ENCODE data around the gene SHISA6. TPM values are rescaled to one million over a fixed set of nuclear protein-coding genes. Genes with fewer than 3 reads are reported as not detected.
"Not testable (repeated sequence)": the region's sequence is repeated elsewhere in the genome, so short reads cannot be mapped to it uniquely, and the experiment has no call there.

Gene SHISA6
- total RNA-seq, 4 donors from 2014 or later, result under 0.01 to 0.88 (median 0.26) TPM

GRCh38 chr17:11309033-11309432, 68.0 kb downstream of the SHISA6 start:
- H3K27ac ChIP-seq, result no peak overlapping the region
- H3K4me3 ChIP-seq (replicated peaks in 1 of 3), result no peak overlapping the region
- 93 to 94% methylated on average over 3 of the region's 3 CpGs for WGBS, 2 donors
- no peak for DNase-seq
- no peaks in the 10 kb centered on the region for H3K27me3 ChIP-seq
- no peaks in the 10 kb centered on the region for H3K36me3 ChIP-seq
- H3K4me1 ChIP-seq, result peaks cover 3 to 6% of the 10 kb centered on the region in 2 donors
- TF ChIP-seq POLR2A (IDR thresholded peaks at IDR 0.05) (no peak), CTCF (IDR thresholded peaks at IDR 0.05) (no peak)
- intact Hi-C loops (cut with DNase I), result no loop called here
- no peaks in the 10 kb centered on the region for H3K9me3 ChIP-seq

- Histone ChIP-seq H3K9me3 (no peaks in the 10 kb centered on the region), H3K4me1 (peaks cover under 1 to 2% of the 10 kb centered on the region in 2 donors), H3K4me3 (replicated peaks in 1 of 3) (no peak overlapping the region), H3K36me3 (no peaks in the 10 kb centered on the region), H3K27ac (no peak overlapping the region), H3K27me3 (no peaks in the 10 kb centered on the region)
- DNase-seq, result no peak
- TF ChIP-seq POLR2A (IDR thresholded peaks at IDR 0.05) (no peak), CTCF (IDR thresholded peaks at IDR 0.05) (no peak)
- intact Hi-C loops (cut with DNase I), result no loop called here
These were observed 68.8 kb downstream of the SHISA6 start for GRCh38 chr17:11309850-11310249.

GRCh38 chr17:11316451-11316850, 75.4 kb downstream of the SHISA6 start:
- H3K4me1 ChIP-seq; H3K27ac ChIP-seq; H3K27me3 ChIP-seq; H3K4me3 ChIP-seq (replicated peaks in 1 of 3); H3K9me3 ChIP-seq; H3K36me3 ChIP-seq; DNase-seq: not testable (repeated sequence)
- 77 to 84% methylated on average over 11 of the region's 11 CpGs for WGBS, 2 donors
- intact Hi-C loops (cut with DNase I), result loop anchor here (5.0 kb wide), 1 partner anchor 609 kb away; no protein-coding TSS in a partner anchor

- WGBS, 2 donors, result 96 to 97% methylated on average over 5 of the region's 5 CpGs
- no peak overlapping the region for H3K4me3 ChIP-seq (replicated peaks in 1 of 3)
- TF ChIP-seq POLR2A (IDR thresholded peaks at IDR 0.05) (no peak), CTCF (IDR thresholded peaks at IDR 0.05) (no peak)
- H3K27me3 ChIP-seq, result no peaks in the 10 kb centered on the region
- H3K27ac ChIP-seq, result no peak overlapping the region
- no peaks in the 10 kb centered on the region for H3K9me3 ChIP-seq
- H3K36me3 ChIP-seq, result no peaks in the 10 kb centered on the region
- no peaks in the 10 kb centered on the region for H3K4me1 ChIP-seq
- intact Hi-C loops (cut with DNase I), result loop anchor here (5.0 kb wide), 1 partner anchor 611 kb away; no protein-coding TSS in a partner anchor
- DNase-seq, result no peak
These were observed 77.2 kb downstream of the SHISA6 start for GRCh38 chr17:11318207-11318606.

GRCh38 chr17:11319894-11320293, 78.9 kb downstream of the SHISA6 start:
- intact Hi-C loops (cut with DNase I), result loop anchor here (5.0 kb wide), 1 partner anchor 613 kb away; no protein-coding TSS in a partner anchor
- H3K27ac ChIP-seq, result no peak overlapping the region
- WGBS, 2 donors, result 63 to 66% methylated on average over 3 of the region's 3 CpGs
- TF ChIP-seq CTCF (IDR thresholded peaks at IDR 0.05) (no peak), POLR2A (IDR thresholded peaks at IDR 0.05) (no peak)
- H3K36me3 ChIP-seq, result no peaks in the 10 kb centered on the region
- H3K4me3 ChIP-seq (replicated peaks in 1 of 3), result no peak overlapping the region
- H3K9me3 ChIP-seq, result no peaks in the 10 kb centered on the region
- H3K4me1 ChIP-seq, result no peaks in the 10 kb centered on the region
- DNase-seq, result no peak
- no peaks in the 10 kb centered on the region for H3K27me3 ChIP-seq

GRCh38 chr17:11324021-11324420, 83.0 kb downstream of the SHISA6 start:
- whole genome bisulfite sequencing, 2 donors, result 93 to 94% methylated on average over 11 of the region's 11 CpGs
- no peaks in the 10 kb centered on the region for H3K36me3 ChIP-seq
- no peak overlapping the region for H3K27ac ChIP-seq
- no peak overlapping the region for H3K4me3 ChIP-seq (replicated peaks in 1 of 3)
- TF ChIP-seq POLR2A (IDR thresholded peaks at IDR 0.05) (no peak), CTCF (IDR thresholded peaks at IDR 0.05) (no peak)
- intact Hi-C loops (cut with DNase I), result no loop called here
- H3K27me3 ChIP-seq, result no peaks in the 10 kb centered on the region
- H3K4me1 ChIP-seq, result no peaks in the 10 kb centered on the region
- no peaks in the 10 kb centered on the region for H3K9me3 ChIP-seq
- no peak for DNase-seq

Measured in thyroid gland (tissue), 4 donors.